IPS-18a (cell line): ENCODE data around the gene MXI1.
"Not testable (repeated sequence)": the region's sequence is repeated elsewhere in the genome, so short reads cannot be mapped to it uniquely, and the experiment has no call there.

Source experiments
- H3K27ac ChIP-seq: one replicate; pipeline ENCODE4 v1.5.1; 2013; ENCODE audit warnings: low read length
- H3K27me3 ChIP-seq: one replicate; pipeline ENCODE4 v1.6.1; 2013; ENCODE audit warnings: mild to moderate bottlenecking, low read length; ENCODE audit not compliant: control insufficient read depth, insufficient read depth
- H3K36me3 ChIP-seq: one replicate; pipeline ENCODE4 v1.6.1; 2013; ENCODE audit warnings: low read depth, low read length; ENCODE audit not compliant: control insufficient read depth
- H3K4me1 ChIP-seq: one replicate; pipeline ENCODE4 v1.6.1; 2013; ENCODE audit warnings: low read depth, low read length; ENCODE audit not compliant: control insufficient read depth
- H3K4me3 ChIP-seq: one replicate; pipeline ENCODE4 v1.5.1; 2013; ENCODE audit warnings: low read length
- H3K9ac ChIP-seq: one replicate; pipeline ENCODE4 v1.6.1; 2013; ENCODE audit warnings: mild to moderate bottlenecking, low read length, moderate library complexity
- H3K9me3 ChIP-seq: one replicate; pipeline ENCODE4 v1.6.1; 2013; ENCODE audit warnings: low read depth, low read length; ENCODE audit not compliant: control insufficient read depth

MXI1 gene

GRCh38 chr10:110251392-110251791 lies 44.0 kb downstream of the MXI1 start:
- H3K4me3 ChIP-seq, H3K4me1 ChIP-seq, H3K9me3 ChIP-seq, H3K9ac ChIP-seq, H3K27ac ChIP-seq, H3K36me3 ChIP-seq, H3K27me3 ChIP-seq: not testable (repeated sequence)

GRCh38 chr10:110252151-110252550 lies 44.7 kb downstream of the MXI1 start:
- no peaks in the 10 kb centered on the region for H3K27me3 ChIP-seq
- no peak overlapping the region for H3K9ac ChIP-seq
- peaks cover 4% of the 10 kb centered on the region for H3K9me3 ChIP-seq
- no peaks in the 10 kb centered on the region for H3K36me3 ChIP-seq
- H3K27ac ChIP-seq = no peak overlapping the region
- H3K4me3 ChIP-seq = no peak overlapping the region
- H3K4me1 ChIP-seq = no peaks in the 10 kb centered on the region

- Histone ChIP-seq H3K27ac (no peak overlapping the region), H3K36me3 (no peaks in the 10 kb centered on the region), H3K4me3 (no peak overlapping the region), H3K27me3 (no peaks in the 10 kb centered on the region), H3K9ac (no peak overlapping the region), H3K9me3 (peaks cover 4% of the 10 kb centered on the region), H3K4me1 (no peaks in the 10 kb centered on the region)
Observed at GRCh38 chr10:110254467-110254866, 47.1 kb downstream of the MXI1 start.

- H3K27me3 ChIP-seq = no peaks in the 10 kb centered on the region
- H3K9me3 ChIP-seq = peaks cover 4% of the 10 kb centered on the region
- no peaks in the 10 kb centered on the region for H3K4me1 ChIP-seq
- no peaks in the 10 kb centered on the region for H3K36me3 ChIP-seq
- no peak overlapping the region for H3K27ac ChIP-seq
- no peak overlapping the region for H3K4me3 ChIP-seq
- no peak overlapping the region for H3K9ac ChIP-seq
Observed at GRCh38 chr10:110258542-110258941, 51.1 kb downstream of the MXI1 start.

GRCh38 chr10:110259317-110259716 lies 51.9 kb downstream of the MXI1 start:
- Histone ChIP-seq H3K36me3 (no peaks in the 10 kb centered on the region), H3K9ac (no peak overlapping the region), H3K4me1 (no peaks in the 10 kb centered on the region), H3K4me3 (no peak overlapping the region), H3K9me3 (peaks cover 4% of the 10 kb centered on the region), H3K27me3 (no peaks in the 10 kb centered on the region), H3K27ac (no peak overlapping the region)

- no peaks in the 10 kb centered on the region for H3K4me1 ChIP-seq
- no peaks in the 10 kb centered on the region for H3K27me3 ChIP-seq
- no peaks in the 10 kb centered on the region for H3K36me3 ChIP-seq
- H3K9me3 ChIP-seq = peaks cover under 1% of the 10 kb centered on the region
- no peak overlapping the region for H3K27ac ChIP-seq
- no peak overlapping the region for H3K9ac ChIP-seq
- H3K4me3 ChIP-seq = no peak overlapping the region
Observed at GRCh38 chr10:110260746-110261477, 53.5 kb downstream of the MXI1 start.

GRCh38 chr10:110263164-110263563 lies 55.8 kb downstream of the MXI1 start:
- Histone ChIP-seq H3K9me3 (no peaks in the 10 kb centered on the region), H3K36me3 (no peaks in the 10 kb centered on the region), H3K27me3 (no peaks in the 10 kb centered on the region), H3K27ac (no peak overlapping the region), H3K4me3 (no peak overlapping the region), H3K9ac (no peak overlapping the region), H3K4me1 (no peaks in the 10 kb centered on the region)

GRCh38 chr10:110265573-110266193 lies 58.3 kb downstream of the MXI1 start:
- Histone ChIP-seq H3K4me1 (no peaks in the 10 kb centered on the region), H3K9me3 (no peaks in the 10 kb centered on the region), H3K36me3 (no peaks in the 10 kb centered on the region), H3K27ac (no peak overlapping the region), H3K9ac (no peak overlapping the region), H3K4me3 (no peak overlapping the region), H3K27me3 (no peaks in the 10 kb centered on the region)

- H3K9ac ChIP-seq = no peak overlapping the region
- H3K36me3 ChIP-seq = no peaks in the 10 kb centered on the region
- no peak overlapping the region for H3K4me3 ChIP-seq
- no peak overlapping the region for H3K27ac ChIP-seq
- no peaks in the 10 kb centered on the region for H3K27me3 ChIP-seq
- no peaks in the 10 kb centered on the region for H3K4me1 ChIP-seq
- H3K9me3 ChIP-seq = no peaks in the 10 kb centered on the region
Observed at GRCh38 chr10:110267276-110267675, 59.9 kb downstream of the MXI1 start.

GRCh38 chr10:110268442-110268841 lies 61.0 kb downstream of the MXI1 start:
- Histone ChIP-seq H3K9me3 (no peaks in the 10 kb centered on the region), H3K4me3 (no peak overlapping the region), H3K27me3 (no peaks in the 10 kb centered on the region), H3K36me3 (no peaks in the 10 kb centered on the region), H3K27ac (no peak overlapping the region), H3K9ac (no peak overlapping the region), H3K4me1 (no peaks in the 10 kb centered on the region)

- Histone ChIP-seq H3K36me3 (no peaks in the 10 kb centered on the region), H3K27ac (no peak overlapping the region), H3K4me1 (peaks cover 3% of the 10 kb centered on the region), H3K9ac (no peak overlapping the region), H3K4me3 (no peak overlapping the region), H3K9me3 (no peaks in the 10 kb centered on the region), H3K27me3 (no peaks in the 10 kb centered on the region)
Observed at GRCh38 chr10:110268971-110269370, 61.6 kb downstream of the MXI1 start.
